GM21529 (cell line): ENCODE results near the gene PICK1.
"Not testable (repeated sequence)": the region's sequence is repeated elsewhere in the genome, so short reads cannot be mapped to it uniquely, and the experiment has no call there.

Experiments
- ATAC-seq: cut with Tn5 transposase; IDR thresholded peaks from one replicate; pipeline ENCODE4 v1.9.1; 2021; ENCODE audit not compliant: unreplicated experiment

PICK1 gene

DNA sequence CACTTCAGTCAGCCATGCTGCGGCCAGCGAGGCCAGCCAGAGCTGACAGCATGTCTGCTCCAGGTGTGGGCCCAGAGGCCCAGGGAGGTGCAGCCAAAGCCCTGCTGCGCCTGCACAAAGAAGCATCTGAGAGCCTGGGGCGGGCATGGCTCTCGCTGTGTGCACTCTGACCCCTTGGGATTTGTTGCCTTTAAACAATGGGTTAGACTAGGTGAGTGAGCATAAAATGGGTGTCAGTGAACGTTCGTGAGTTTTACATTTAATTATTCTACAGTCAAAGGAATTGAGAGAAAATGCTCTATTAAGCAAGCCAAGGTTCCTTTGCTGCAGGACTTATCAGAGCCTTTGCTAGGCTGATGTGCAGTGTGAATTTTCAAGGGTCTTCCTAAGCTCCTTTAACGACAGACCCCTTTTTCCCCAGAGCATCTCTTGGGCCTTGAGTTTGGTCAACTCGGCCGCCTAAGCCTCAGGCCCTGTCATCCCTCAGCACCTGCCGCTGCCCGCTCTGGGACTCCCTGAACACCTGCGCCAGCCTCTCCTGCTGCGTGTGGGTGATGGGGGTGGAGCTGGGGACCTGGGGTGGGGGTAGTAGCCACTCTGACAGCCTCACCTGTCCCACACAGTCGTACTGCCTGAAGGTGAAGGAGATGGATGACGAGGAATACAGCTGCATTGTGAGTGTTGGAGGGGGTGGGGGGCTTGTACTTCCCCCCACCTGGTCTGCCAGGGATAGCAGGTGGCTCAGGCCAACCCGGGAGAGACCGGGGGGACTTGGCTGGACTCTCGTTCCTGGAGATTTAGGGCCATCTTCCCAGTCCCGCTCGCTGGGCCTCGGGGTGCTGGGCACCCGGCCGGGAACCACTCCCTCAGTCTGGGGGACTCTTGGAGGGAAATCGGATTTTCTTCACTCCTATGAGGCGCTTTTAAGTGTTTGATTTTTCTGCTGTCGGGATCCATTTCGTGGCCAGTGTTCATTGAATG, 16.2 kb downstream of the PICK1 start:
- no peak for ATAC-seq

DNA sequence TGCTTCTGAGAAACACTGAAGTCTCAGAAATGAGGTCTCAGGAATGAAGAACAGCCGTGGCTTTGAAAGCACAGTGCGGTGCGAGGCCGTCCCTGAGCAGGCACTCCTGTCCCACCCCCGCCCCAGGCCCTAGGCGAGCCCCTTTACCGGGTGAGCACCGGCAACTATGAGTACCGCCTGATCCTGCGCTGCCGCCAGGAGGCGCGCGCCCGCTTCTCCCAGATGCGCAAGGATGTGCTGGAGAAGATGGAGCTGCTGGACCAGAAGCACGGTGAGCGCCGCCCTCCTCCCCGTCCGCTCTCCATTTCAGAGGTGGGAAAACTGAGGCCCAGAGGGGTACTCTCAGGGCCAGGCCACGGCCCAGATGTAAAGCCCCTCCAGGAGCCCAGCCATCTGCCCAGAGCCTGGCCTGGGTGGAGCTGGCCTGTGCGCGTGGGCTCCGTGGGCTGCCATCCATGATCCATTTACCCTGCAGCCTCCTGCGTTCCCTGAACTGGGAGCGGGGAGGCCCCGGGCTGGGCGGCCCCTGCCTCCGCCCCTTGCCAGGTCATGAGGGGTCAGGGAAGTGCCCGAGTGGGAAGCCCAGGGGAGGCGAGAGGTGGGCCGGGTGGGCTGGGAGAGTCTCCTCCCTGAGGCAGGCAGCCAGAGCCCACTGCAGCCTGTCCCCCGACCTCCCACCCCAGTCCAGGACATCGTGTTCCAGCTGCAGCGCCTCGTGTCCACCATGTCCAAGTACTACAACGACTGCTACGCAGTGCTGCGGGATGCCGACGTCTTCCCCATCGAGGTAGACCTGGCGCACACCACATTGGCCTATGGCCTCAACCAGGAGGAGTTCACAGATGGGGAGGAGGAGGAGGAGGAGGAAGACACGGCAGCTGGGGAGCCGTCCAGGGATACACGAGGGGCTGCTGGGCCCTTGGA, 17.2 kb downstream of the PICK1 start:
- ATAC-seq, result no peak

DNA sequence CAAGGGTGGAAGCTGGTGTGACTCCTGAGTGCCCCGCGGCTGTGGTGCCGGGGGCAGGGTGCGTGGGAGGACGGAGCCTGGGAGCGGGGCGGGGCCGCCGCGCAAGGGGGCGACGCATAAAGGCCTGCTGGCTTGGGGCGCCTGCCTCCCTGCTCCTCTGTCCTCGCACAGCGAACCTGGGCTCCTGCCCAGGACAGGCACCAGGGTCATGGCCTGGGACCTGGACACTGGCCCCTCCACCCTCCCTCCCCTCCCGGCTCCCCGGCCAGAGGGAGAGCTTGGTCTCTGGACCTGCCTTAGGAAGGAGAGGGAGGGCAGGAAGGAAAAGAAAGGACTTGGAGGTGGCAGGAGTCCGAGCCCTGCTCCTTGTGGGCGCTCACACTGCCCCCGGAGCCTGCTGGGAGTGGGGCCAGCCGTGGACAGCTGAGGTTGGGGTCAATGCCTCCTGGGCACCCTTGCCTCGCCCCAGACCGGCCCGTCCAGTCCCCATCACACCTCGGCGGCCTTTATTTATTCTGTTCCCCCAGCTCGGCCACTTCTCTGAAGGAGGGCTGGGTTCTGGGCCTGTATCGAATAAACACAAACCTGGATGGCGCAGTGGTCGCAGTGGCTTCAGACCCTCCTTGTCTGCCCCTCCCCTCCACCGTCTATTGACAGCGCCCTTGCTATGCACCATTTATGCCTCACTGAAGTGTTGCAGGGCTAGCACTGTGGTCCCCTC, 18.1 kb downstream of the PICK1 start:
- ATAC-seq, result no peak

DNA sequence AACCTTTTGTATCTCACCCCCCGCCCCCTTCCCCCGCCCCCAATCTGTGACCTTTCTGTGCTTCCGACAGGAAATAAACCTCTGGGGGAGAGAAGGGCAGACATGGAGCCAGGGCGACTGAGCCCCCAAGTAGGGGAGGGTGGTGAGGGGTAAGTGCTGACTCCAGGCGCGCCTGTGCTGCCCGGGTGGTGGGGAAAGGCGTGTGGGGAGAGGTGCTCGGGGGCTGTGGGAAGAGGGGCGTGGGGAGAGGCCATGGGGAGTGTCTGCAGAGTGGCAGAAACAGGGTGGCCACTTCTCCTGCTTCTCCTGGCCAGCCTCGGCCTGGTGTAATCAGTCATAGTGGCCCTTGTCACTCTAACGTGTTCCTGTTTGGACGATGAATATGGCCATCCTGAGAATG, 18.8 kb downstream of the PICK1 start:
- ATAC-seq, result no peak

DNA sequence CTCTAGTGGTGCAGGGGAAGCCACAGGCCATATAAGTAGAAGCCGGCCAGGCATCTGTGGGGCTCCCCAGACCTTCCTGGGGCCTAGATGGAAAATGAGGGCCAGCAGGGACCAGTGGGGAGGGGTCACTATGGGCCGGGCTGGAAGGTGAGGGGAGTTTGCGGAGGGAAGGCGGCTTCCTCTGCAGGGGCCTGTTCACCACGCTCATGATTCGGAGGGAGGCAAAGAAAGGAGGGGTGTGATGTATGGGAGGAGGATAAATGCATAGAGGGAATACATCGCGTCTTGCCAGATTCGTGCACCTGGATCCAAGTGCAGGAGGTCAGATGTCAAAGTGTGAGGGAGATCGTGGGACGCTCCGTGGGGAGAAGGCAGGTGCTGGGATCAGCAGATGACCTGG, 19.9 kb downstream of the PICK1 start:
- no peak for ATAC-seq

DNA sequence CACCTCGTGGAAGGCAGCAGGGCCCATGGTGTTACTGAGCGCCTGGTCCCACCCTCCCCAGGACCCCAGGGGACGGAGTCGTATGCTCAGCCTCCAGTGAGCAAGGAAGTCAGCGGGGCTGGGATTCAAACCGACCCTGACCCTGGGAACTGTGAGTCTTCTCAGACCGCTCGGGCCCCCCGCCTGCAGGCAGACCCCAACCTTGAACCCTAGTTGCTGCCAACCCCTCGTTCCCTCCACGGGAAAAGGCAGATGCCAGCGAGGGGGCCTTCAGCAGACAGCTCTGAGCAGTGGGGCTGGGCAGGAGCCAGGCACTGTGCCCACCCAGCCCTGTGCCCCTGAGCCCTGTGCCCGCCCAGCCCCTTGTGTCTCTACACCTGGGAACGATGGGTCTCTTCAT, 20.4 kb downstream of the PICK1 start:
- no peak for ATAC-seq

DNA sequence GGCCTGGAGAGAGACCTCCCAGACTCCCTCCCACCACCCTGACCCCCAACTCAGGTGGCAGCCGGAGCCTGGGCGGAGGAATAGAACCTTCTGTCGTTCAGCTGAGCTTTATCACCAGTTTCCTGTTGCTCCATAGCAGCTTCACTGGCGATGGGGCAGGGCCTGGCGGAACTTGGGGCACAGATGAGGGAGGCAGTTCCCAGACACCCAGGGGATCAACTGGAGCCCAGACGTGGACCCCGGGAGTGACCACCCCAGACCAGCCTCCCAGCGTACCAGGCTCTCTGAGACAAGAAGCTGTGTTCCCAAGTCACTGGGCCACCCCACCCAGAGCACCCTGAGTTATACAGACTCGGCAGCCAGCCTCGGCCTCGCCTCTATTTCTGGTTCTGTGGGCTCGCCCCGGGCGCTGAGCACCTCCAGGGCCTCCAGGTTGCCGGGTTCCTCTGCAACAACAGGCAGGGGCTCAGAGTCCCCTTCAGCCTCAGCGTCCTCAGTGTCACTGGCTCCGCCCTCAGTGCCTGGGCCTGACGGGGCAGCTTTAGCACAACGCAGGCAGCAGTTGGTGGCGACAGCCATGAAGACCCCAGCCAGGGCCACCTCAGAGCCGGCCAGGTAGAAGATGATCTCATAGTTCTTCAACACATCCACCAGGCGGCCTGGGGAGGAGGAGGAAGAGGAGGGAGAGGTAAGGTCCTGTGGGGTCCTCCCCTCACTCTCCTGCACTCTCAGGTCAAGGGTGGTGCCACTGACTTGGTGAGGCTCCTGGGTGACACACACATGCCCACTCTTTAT, 21.0 kb downstream of the PICK1 start:
- ATAC-seq, result no peak

DNA sequence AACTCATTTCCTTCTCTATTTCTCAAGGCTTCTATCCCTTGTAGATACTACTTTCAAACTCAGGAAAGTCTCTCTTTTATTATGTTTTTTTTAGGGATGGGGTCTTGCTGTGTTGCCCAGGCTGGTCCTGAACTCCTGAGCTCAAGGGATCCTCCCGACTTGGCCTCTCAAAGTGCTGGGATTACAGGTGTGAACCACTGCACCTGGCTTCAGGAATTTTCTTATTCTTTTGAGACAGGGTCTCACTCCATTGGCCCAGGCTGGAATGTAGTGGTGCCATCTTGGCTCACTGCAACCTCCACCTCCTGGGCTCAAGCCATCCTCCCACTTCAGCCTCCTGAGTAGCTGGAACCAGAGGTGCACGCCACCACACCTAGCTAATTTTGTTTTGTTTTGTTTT, 22.0 kb downstream of the PICK1 start:
- ATAC-seq, result not testable (repeated sequence)

DNA sequence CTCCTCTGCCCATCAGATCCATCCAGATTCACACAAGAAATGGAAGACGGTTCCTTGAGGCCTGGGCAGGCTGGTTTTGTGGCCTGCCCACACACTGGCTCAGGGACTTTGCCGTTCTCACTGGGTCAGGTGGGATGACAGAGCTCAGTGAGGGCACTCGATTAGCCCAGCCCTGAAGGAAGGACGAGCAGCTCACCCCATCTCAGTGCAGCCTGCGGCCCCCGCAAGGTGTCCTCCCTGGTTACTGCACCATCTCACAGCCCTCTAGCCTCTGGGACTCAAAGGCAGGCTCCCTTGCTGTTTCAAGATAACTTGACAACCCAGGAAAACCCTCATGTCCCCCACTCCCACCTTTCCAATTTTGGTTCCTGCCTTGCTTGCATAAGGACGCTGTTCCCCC, 22.6 kb downstream of the PICK1 start:
- ATAC-seq, result no peak

DNA sequence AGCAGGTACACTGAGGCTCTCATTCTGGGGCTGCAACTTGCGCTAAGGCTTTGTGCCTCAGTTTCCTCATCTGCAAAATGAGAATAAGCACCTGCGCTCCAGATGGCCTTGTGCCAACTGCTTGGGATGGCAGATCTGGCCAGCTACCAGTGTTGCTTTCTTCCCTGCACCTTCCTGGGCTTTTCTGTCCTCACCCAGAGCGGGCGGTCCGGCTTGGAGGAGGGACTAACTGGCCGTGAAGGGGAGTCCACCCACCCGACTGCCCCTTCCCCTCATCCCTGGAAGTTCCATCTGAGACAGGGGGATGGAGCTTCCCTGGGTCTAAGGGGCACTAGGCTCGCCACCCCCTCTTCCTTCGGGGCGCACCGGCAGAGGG, 23.3 kb downstream of the PICK1 start:
- no peak for ATAC-seq

DNA sequence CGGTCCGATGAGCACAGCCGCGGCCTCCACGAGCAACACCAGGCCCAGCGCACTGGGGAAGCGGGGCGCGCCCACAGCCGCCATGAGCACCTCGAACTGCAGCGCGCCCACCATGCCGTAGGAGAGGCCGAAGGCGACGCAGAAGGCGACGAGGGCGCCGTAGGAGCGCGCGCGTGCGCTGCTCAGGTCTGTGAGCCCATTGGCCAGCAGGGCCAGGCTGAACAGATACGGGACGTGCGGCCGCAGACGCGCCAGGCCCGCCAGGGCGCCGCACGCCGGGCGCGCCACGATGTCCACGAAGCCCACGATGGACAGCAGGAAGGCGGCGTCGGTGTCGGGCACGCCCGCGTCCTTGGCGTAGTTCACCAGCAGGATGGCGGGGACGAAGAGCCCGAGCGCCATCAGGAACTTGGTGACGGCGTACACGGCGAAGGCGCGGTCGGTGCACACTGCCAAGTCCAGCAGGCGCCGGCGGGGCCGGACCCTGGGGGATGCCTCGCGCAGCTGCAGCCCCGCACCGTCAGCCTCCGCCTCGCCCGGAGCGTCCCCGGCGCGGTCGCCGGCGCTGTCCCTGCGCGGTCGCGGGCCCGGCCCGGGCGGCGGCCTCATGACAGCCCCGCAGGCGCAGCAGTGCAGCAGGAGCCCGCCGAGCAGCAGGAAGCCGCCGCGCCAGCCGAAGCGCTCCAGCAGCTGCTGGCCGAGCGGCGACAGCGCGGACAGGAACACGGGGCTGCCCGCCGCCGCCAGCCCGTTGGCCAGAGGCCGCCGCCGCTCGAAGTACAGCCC, 23.8 kb downstream of the PICK1 start:
- ATAC-seq, result no peak

DNA sequence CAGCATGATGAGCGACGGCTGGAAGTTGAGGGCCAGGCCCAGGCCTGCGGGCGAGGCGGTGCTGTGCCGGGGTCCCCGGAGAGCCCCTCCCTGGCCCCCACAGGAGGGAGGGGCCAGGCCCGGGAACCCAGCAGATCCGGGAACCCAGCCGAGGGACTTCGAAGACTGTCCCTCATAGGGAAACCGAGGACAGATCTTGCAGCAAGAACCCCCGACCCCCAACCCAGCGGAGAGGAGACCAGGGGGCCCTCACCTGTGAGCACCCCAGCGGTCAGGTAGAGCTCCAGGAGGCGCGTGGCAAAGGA, 24.4 kb downstream of the PICK1 start:
- no peak for ATAC-seq

DNA sequence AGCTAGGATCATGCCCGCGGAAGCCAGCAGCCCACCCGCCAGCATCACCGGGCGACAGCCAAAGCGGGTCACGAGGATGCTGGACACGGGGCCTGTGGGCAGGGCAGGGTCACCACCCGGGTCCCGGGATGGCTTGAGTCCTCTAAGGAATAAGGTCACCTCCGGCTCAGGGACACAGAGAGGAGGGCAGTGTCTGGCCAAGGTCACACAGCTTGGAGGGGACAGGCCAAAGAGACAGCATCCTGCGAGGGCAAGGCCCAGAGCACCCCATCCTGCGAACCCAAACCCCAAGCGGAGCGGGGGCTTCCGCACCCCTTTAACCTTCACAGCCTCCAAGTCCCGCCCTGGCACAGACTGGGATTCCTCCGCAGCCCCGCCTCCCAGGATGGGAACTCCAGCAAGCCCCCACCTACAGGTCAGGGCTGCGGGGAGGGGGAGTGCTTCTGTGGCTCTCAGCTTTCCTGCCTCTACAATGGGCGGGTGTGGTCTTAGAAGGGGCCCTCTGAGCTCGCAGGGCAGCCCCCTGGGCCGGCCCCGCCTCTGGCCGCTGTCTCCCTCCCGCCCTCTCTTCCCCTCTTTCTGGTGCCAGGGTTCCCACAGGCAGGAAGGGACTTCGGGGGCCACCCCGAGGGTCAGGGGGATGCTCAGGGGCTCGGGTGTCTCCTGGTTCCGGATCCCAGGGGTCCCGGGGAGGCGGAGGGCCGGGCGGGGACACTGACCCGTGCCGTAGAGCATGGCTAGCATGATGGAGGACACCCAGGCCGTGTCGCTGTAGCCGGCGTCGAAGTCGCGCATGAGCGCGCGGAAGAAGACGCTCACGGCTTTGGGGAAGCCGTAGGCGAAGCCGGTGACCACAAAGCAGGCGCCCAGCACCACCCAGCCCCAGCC, 25.0 kb downstream of the PICK1 start:
- ATAC-seq, result no peak

DNA sequence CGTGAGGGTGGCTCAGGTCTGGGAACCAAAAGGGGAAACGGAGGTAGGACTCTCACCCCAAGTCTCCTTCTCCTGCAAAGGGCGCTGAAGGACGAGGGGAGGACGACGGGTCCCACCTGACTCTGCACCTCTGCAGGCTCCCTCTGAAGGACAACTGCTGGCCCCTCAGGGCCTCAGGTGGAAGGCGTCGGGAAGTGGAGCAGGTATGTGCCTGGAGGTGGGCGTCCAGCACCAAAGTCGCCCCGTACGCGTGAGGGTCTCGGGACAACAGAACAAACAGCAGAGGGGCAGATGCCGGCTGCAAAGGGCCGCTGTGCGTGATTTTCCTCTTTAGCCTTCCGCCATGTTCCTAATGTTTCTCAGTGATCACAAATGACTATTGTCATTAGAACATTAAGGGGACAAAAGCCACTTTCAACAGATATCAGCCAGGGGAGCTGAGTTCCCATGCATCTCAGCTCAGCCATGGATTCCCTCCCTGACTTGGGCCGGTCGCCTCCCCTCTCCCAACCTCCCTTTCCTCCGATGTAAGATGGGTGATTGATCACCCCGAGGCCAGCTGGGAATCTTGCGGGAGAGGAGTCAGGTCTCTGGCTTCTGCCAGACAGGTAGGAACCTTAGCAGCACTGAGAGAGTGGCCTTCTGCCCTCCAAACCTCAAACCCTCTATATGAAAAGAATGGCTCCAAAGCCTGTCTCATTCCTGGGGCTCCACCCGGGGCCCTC, 25.9 kb downstream of the PICK1 start:
- ATAC-seq, result no peak

DNA sequence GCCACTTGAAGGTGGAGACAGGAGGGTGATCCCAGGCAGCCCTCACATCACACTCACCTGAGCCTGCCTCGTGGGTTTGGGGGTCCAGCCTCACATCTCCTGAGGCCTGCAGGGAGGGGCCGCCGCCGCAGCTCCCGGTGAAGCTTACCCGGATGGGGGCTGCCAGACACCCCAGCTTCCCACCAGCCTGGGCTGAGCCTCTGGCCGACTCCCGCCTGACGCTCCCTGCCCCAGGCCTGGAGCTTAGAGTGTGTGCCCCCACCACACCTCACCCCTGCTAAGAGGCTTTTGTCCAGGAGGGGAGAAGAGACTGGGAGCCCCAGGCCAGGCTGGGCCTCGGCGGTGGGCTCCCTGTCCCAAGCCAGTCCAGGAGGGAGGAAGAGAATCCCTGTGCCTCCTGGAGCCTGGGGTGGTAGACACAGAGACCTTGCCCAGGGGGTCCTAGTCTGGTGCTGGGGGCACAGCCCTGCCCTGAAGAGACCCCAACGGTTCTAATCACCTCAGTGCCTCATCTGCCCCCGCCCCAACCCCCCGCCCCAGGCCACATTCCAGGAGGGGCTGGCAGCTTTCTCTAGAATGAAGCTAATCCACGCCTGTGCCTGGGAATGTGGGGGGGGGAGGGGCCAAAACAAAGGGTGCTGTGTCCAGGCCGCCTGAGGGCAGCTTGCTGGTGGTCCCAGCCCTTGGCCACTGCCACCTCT, 26.9 kb downstream of the PICK1 start, which contains the start of gene SLC16A8:
Gene SLC16A8 (minus strand): TSS at position 254 of the 701 bp plus-strand sequence. CDS start 1,311 bp downstream, outside the sequence.
- ATAC-seq, result no peak

DNA sequence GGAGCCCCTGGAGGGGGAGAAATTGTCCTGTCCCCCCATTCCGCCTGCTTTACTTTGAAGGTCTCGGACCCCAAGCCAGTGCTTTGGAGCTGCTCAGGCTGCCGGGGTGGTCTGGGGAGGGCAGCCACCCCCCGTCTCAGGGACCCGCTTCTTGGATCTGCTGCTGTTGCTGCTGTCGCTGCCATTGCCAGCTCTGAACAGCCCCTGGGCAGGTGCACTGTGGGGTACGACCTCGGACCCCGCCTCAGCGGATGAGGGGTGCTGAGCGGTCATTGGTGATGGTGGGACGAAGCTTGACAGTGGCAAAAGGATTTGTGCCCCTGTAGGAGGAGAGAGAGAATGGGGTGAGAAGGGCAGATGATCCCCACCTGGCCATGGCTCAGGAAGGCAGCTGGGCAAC, 27.9 kb downstream of the PICK1 start:
- no peak for ATAC-seq

DNA sequence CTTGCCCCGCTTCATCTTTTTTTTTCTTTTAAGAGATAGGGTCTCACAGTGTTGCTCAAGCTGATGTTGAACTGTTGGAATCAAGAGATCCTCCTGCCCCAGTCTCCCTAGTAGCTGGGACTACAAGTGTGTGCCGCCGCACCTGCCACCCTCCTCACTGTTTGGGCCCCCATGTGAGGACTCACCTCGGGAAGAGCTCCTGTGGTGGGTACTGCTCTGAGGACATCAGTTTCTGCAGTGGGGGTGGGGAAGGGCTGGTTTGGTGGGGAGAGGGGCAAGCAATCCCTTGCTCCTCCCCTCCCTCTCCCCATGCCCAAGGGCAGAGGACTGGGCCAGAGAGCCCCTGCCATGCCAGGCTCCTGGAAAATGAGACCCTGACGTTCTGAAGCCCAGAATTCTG, 28.3 kb downstream of the PICK1 start:
- ATAC-seq, result no peak
